Colonic mucosa (tissue), 4 donors: ENCODE measurements around the gene IDH3G. TPM values are rescaled to one million over a fixed set of nuclear protein-coding genes. Genes with fewer than 3 reads are reported as not detected.
A peak's percentile ranks its signal among the peaks of the same experiment; 100 is the strongest.

ENCODE experiments used
- DNase-seq: peaks from one replicate; pipeline ENCODE4 v3.0.0-alpha.2; 2020
- H3K27ac ChIP-seq: fragments of 200-600 bp; one replicate; pipeline ENCODE4 v1.8.0; 2021
- H3K27me3 ChIP-seq: fragments of 200-600 bp; one replicate; pipeline ENCODE4 v1.8.0; 2021
- H3K36me3 ChIP-seq: fragments of 200-600 bp; one replicate; pipeline ENCODE4 v1.8.0; 2021
- H3K4me1 ChIP-seq: fragments of 200-600 bp; one replicate; pipeline ENCODE4 v1.8.0; 2021; ENCODE audit warnings: mild to moderate bottlenecking
- H3K4me3 ChIP-seq: fragments of 200-600 bp; one replicate; pipeline ENCODE4 v1.8.0; 2021
- H3K9ac ChIP-seq, 2 donors: one replicate each; pipeline ENCODE4 v1.7.0; 2013; ENCODE audit warnings: control low read depth in 2 of 2, low read depth in 2 of 2, low read length in 2 of 2
- H3K9me3 ChIP-seq: fragments of 200-600 bp; one replicate; pipeline ENCODE4 v1.8.0; 2021
- CTCF ChIP-seq: fragments of 200-600 bp; IDR thresholded peaks from one replicate; pipeline ENCODE4 v1.8.0; 2022; ENCODE audit warnings: antibody characterized with exemption, mild to moderate bottlenecking
- intact Hi-C: fragments of 100-400 bp; cut with DNase I; formaldehyde crosslinking; loops from one replicate; pipeline ENCODE4 v1.14.1; 2022
- total RNA-seq, 2 donors: library from RNA; stranded (reverse); fragmentation: NEBNext Ultra II Directional in 1 of 2; extraction: Animal tissue kit (Norgen Biotek cat#: 25700) in 1 of 2; gene quantifications; one replicate each; pipeline ENCODE4 v1.2.1, GENCODE V29; 2021
- donor health status: healthy.
- donor health status: DM: no; HTN: no; CAD: no.
- donor health status: DM: no; HTN: no; CAD: no.

IDH3G gene
- total RNA-seq, 2 donors from 2014 or later = 80.6 to 92.6 TPM

GRCh38 chrX:153793291-153793690, 884 bp downstream of the IDH3G start:
- TF ChIP-seq CTCF = no peak
- DNase-seq = peak; percentile 30
- peaks cover 3% of the 10 kb centered on the region for H3K36me3 ChIP-seq
- no peaks in the 10 kb centered on the region for H3K9me3 ChIP-seq
- H3K4me3 ChIP-seq = peak overlapping the region; percentile 69
- peak overlapping the region; percentile 55 to 73 for H3K9ac ChIP-seq
- H3K27me3 ChIP-seq = no peaks in the 10 kb centered on the region
- intact Hi-C loops = no loop called here
- peaks cover 6% of the 10 kb centered on the region for H3K4me1 ChIP-seq
- H3K27ac ChIP-seq = peak overlapping the region; percentile 90

- no peak overlapping the region for H3K4me3 ChIP-seq
- H3K4me1 ChIP-seq = peaks cover 6% of the 10 kb centered on the region
- no peak for TF ChIP-seq CTCF
- H3K27me3 ChIP-seq = no peaks in the 10 kb centered on the region
- peak overlapping the region in 1 of 2 donors; percentile 55 for H3K9ac ChIP-seq
- no peak for DNase-seq
- intact Hi-C loops = no loop called here
- no peak overlapping the region for H3K27ac ChIP-seq
- no peaks in the 10 kb centered on the region for H3K9me3 ChIP-seq
- no peaks in the 10 kb centered on the region for H3K36me3 ChIP-seq
Measured at GRCh38 chrX:153792368-153792767, 1.8 kb downstream of the IDH3G start.

GRCh38 chrX:153791104-153791852, 2.9 kb downstream of the IDH3G start:
- Histone ChIP-seq H3K36me3 (no peaks in the 10 kb centered on the region), H3K27ac (no peak overlapping the region), H3K4me1 (peaks cover 6% of the 10 kb centered on the region), H3K4me3 (no peak overlapping the region), H3K27me3 (no peaks in the 10 kb centered on the region), H3K9ac (peak overlapping the region in 1 of 2 donors; percentile 12), H3K9me3 (no peaks in the 10 kb centered on the region)
- no peak for TF ChIP-seq CTCF
- DNase-seq = no peak
- intact Hi-C loops = no loop called here

GRCh38 chrX:153789654-153790053, 4.5 kb downstream of the IDH3G start:
- H3K27me3 ChIP-seq = no peaks in the 10 kb centered on the region
- no peak for DNase-seq
- H3K36me3 ChIP-seq = no peaks in the 10 kb centered on the region
- TF ChIP-seq CTCF = no peak
- no peak overlapping the region for H3K27ac ChIP-seq
- H3K4me3 ChIP-seq = no peak overlapping the region
- H3K4me1 ChIP-seq = peaks cover 6% of the 10 kb centered on the region
- no peak overlapping the region for H3K9ac ChIP-seq
- intact Hi-C loops = no loop called here
- no peaks in the 10 kb centered on the region for H3K9me3 ChIP-seq

GRCh38 chrX:153786669-153787068, 7.5 kb downstream of the IDH3G start:
- H3K9ac ChIP-seq = no peak overlapping the region
- H3K27ac ChIP-seq = no peak overlapping the region
- no peaks in the 10 kb centered on the region for H3K27me3 ChIP-seq
- H3K36me3 ChIP-seq = no peaks in the 10 kb centered on the region
- H3K9me3 ChIP-seq = no peaks in the 10 kb centered on the region
- intact Hi-C loops = no loop called here
- no peak for DNase-seq
- H3K4me3 ChIP-seq = no peak overlapping the region
- TF ChIP-seq CTCF = no peak
- H3K4me1 ChIP-seq = no peaks in the 10 kb centered on the region
